GM19395 (cell line): ENCODE measurements around the gene UQCRC2.
"Not testable (repeated sequence)": the region's sequence is repeated elsewhere in the genome, so short reads cannot be mapped to it uniquely, and the experiment has no call there.

ENCODE experiments used
- ATAC-seq: cut with Tn5 transposase; IDR thresholded peaks from one replicate; pipeline ENCODE4 v1.9.1; 2021; ENCODE audit warnings: mild to moderate bottlenecking, moderate library complexity; ENCODE audit not compliant: unreplicated experiment

UQCRC2 gene

GRCh38 chr16:22008215-22009059 lies 55.3 kb downstream of the UQCRC2 start:
- peak; percentile 48 for ATAC-seq

- ATAC-seq, result no peak
Measured at GRCh38 chr16:22010902-22011301, 57.7 kb downstream of the UQCRC2 start.

GRCh38 chr16:22012241-22012640 lies 59.1 kb downstream of the UQCRC2 start:
- ATAC-seq, result no peak

GRCh38 chr16:22013486-22013885 lies 60.3 kb downstream of the UQCRC2 start:
- ATAC-seq, result no peak

GRCh38 chr16:22014271-22014873 lies 61.2 kb downstream of the UQCRC2 start:
- ATAC-seq, result peak; percentile 63

- no peak for ATAC-seq
Measured at GRCh38 chr16:22016927-22017326, 63.8 kb downstream of the UQCRC2 start.

- ATAC-seq, result no peak
Measured at GRCh38 chr16:22018559-22018958, 65.4 kb downstream of the UQCRC2 start.

GRCh38 chr16:22022151-22022550 lies 69.0 kb downstream of the UQCRC2 start:
- no peak for ATAC-seq

- no peak for ATAC-seq
Measured at GRCh38 chr16:22023505-22023904, 70.3 kb downstream of the UQCRC2 start.

GRCh38 chr16:22024785-22025184 lies 71.6 kb downstream of the UQCRC2 start:
- not testable (repeated sequence) for ATAC-seq

- no peak for ATAC-seq
Measured at GRCh38 chr16:22027633-22028032, 74.5 kb downstream of the UQCRC2 start.

GRCh38 chr16:22029632-22030031 lies 76.5 kb downstream of the UQCRC2 start:
- no peak for ATAC-seq

GRCh38 chr16:22030087-22030812 lies 77.1 kb downstream of the UQCRC2 start:
- ATAC-seq, result no peak

GRCh38 chr16:22031483-22032083 lies 78.4 kb downstream of the UQCRC2 start:
- ATAC-seq, result no peak
